HCT116 (cell line): ENCODE measurements around the gene RTN4RL2. TPM values are rescaled to one million over a fixed set of nuclear protein-coding genes. Genes with fewer than 3 reads are reported as not detected.

Source experiments
- ATAC-seq: fragments of 200-7000 bp; cut with Tn5 transposase; 2 replicates; pipeline ENCODE4 v1.9.1; 2020; ENCODE audit warnings: mild to moderate bottlenecking, moderate library complexity
- BruUV-seq: library from RNA; stranded (reverse); fragments of 400-500 nt; replicated peaks from 2 replicates; lab custom pipeline; 2021; lab: Mats Ljungman, UMichigan
- CTCF ChIA-PET: fragments of 300-600 bp; sonication (Branson Sonifier 250); formaldehyde crosslinking; loops from one replicate; lab custom pipeline; 2021; ENCODE audit warnings: antibody characterized with exemption; lab: Charles Lee
- POLR2A ChIA-PET: fragments of 300-600, 350-600 bp; sonication (Branson Sonifier 250); formaldehyde crosslinking; loops from one replicate; lab custom pipeline; 2021; ENCODE audit warnings: antibody characterized with exemption; lab: Charles Lee
- RAD21 ChIA-PET, 2 experiments: fragments of 300-600 bp; sonication (Branson Sonifier 250); formaldehyde crosslinking; loops; one replicate each; lab custom pipeline; 2023; ENCODE audit warnings: low total read pairs in 2 of 2; ENCODE audit not compliant: uncharacterized antibody in 2 of 2, unreplicated experiment in 2 of 2, low non-redundant PET in 1 of 2; lab: Charles Lee
- DNase-seq: peaks from one replicate; pipeline ENCODE4 v3.0.0-alpha.2; 2010; ENCODE audit warnings: low read depth, low spot score
- H2AFZ ChIP-seq: fragments of 200-600 bp; shearing (Covaris generic), sonication (generic); 2 replicates; pipeline ENCODE4 v1.6.1; 2017; ENCODE audit warnings: low read depth, mixed run types, mixed read lengths, antibody characterized with exemption, low read length; ENCODE audit not compliant: poor library complexity, severe bottlenecking
- H3K27ac ChIP-seq: 2 replicates; pipeline ENCODE4 v1.5.1; 2012; ENCODE audit warnings: low read depth, low read length
- H3K27me3 ChIP-seq: fragments of 200-600 bp; sonication (generic); 2 replicates; pipeline ENCODE4 v1.6.1; 2016; ENCODE audit warnings: mixed run types, low read length, mixed read lengths; ENCODE audit not compliant: insufficient read depth
- H3K36me3 ChIP-seq, 2 experiments: fragments of 200-500 bp in 1 of 2; fragments of 200-600 bp in 1 of 2; sonication (Bioruptor generic) in 1 of 2; sonication (generic) in 1 of 2; 2 replicates each; pipeline versions ENCODE4 v1.5.1 to v1.6.1; 2014 to 2016; ENCODE audit warnings: low read length in 2 of 2, inconsistent platforms in 1 of 2, mixed read lengths in 1 of 2, mixed run types in 1 of 2; ENCODE audit not compliant: insufficient read depth in 2 of 2, control insufficient read depth in 1 of 2
- H3K4me1 ChIP-seq, 2 experiments: fragments of 200-600 bp in 1 of 2; sonication (generic) in 1 of 2; 2 replicates each; pipeline versions ENCODE4 v1.5.1 to v1.6.1; 2012 to 2017; ENCODE audit warnings: low read length in 2 of 2, inconsistent platforms in 1 of 2, mild to moderate bottlenecking in 1 of 2, mixed read lengths in 1 of 2, mixed run types in 1 of 2, moderate library complexity in 1 of 2; ENCODE audit not compliant: insufficient read depth in 2 of 2, control insufficient read depth in 1 of 2
- H3K4me2 ChIP-seq: fragments of 200-600 bp; sonication (generic); 2 replicates; pipeline ENCODE4 v1.6.1; 2017; ENCODE audit warnings: mixed run types, low read length, mixed read lengths
- H3K4me3 ChIP-seq, 2 experiments: fragments of 200-600 bp in 1 of 2; sonication (generic) in 1 of 2; replicated peaks in 1 of 2; 2 replicates each; pipeline ENCODE4 v1.5.1; 2011 to 2016; ENCODE audit warnings: low read length in 2 of 2, control low read depth in 1 of 2, low read depth in 1 of 2, mild to moderate bottlenecking in 1 of 2, mixed read lengths in 1 of 2, mixed run types in 1 of 2
- H3K79me2 ChIP-seq: fragments of 200-600 bp; sonication (generic); 2 replicates; pipeline ENCODE4 v1.6.1; 2017; ENCODE audit warnings: mild to moderate bottlenecking, mixed run types, low read length, moderate library complexity, mixed read lengths; ENCODE audit not compliant: insufficient read depth
- H3K9ac ChIP-seq: fragments of 200-600 bp; sonication (generic); 2 replicates; pipeline ENCODE4 v1.6.1; 2016; ENCODE audit warnings: low read length, mixed read lengths
- H3K9me2 ChIP-seq: fragments of 200-600 bp; sonication (generic), shearing (Covaris generic); 2 replicates; pipeline ENCODE4 v1.6.1; 2017; ENCODE audit warnings: mixed run types, mild to moderate bottlenecking, moderate library complexity; ENCODE audit not compliant: insufficient read depth
- H3K9me3 ChIP-seq, 2 experiments: fragments of 200-500 bp in 1 of 2; fragments of 200-600 bp in 1 of 2; sonication (Bioruptor generic) in 1 of 2; sonication (generic) in 1 of 2; 2 replicates each; pipeline ENCODE4 v1.6.1; 2014 to 2017; ENCODE audit warnings: low read length in 2 of 2, mixed read lengths in 2 of 2, inconsistent platforms in 1 of 2, low read depth in 1 of 2, mild to moderate bottlenecking in 1 of 2, mixed run types in 1 of 2, moderate library complexity in 1 of 2; ENCODE audit not compliant: control insufficient read depth in 1 of 2, insufficient read depth in 1 of 2
- H4K20me1 ChIP-seq: fragments of 200-600 bp; sonication (generic), shearing (Covaris generic); 2 replicates; pipeline ENCODE4 v1.6.1; 2017; ENCODE audit warnings: mixed run types, mild to moderate bottlenecking, moderate library complexity; ENCODE audit not compliant: insufficient read depth
- ATF3 ChIP-seq: IDR thresholded peaks from 2 replicates; pipeline ENCODE4 v1.6.1; 2012
- CBX3 ChIP-seq: IDR thresholded peaks from 2 replicates; pipeline ENCODE4 v1.6.1; 2012; ENCODE audit warnings: low read depth
- ELF1 ChIP-seq: IDR thresholded peaks from 2 replicates; pipeline ENCODE4 v1.6.1; 2012; ENCODE audit warnings: low read depth, borderline replicate concordance
- EZH2 ChIP-seq: fragments of 200-600 bp; sonication (generic); IDR thresholded peaks from 2 replicates; pipeline ENCODE4 v1.6.1; 2017; ENCODE audit warnings: antibody characterized with exemption, mixed run types
- FOSL1 ChIP-seq: IDR thresholded peaks from 2 replicates; pipeline ENCODE4 v1.6.1; 2012; ENCODE audit warnings: low read depth
- JUND ChIP-seq: IDR thresholded peaks from 2 replicates; pipeline ENCODE4 v1.6.1; 2012
- MAX ChIP-seq: IDR thresholded peaks from 2 replicates; pipeline ENCODE4 v1.6.1; 2012
- POLR2AphosphoS5 ChIP-seq: IDR thresholded peaks from 2 replicates; pipeline ENCODE4 v1.6.1; 2011; ENCODE audit warnings: mild to moderate bottlenecking, low read depth, low read length, moderate library complexity
- RAD21 ChIP-seq: IDR thresholded peaks from 2 replicates; pipeline ENCODE4 v1.6.1; 2012; ENCODE audit warnings: low read depth, mild to moderate bottlenecking
- REST ChIP-seq: IDR thresholded peaks from 2 replicates; pipeline ENCODE4 v1.6.1; 2012; ENCODE audit warnings: low read depth
- SIN3A ChIP-seq: IDR thresholded peaks from 2 replicates; pipeline ENCODE4 v1.6.1; 2012; ENCODE audit warnings: low read depth
- SP1 ChIP-seq: IDR thresholded peaks from 2 replicates; pipeline ENCODE4 v1.6.1; 2012; ENCODE audit warnings: low read depth
- SRF ChIP-seq: IDR thresholded peaks from 2 replicates; pipeline ENCODE4 v1.6.1; 2012; ENCODE audit warnings: low read depth
- TCF7L2 ChIP-seq: IDR thresholded peaks from 2 replicates; pipeline ENCODE4 v1.7.0; 2011; ENCODE audit warnings: borderline replicate concordance, inconsistent platforms; ENCODE audit not compliant: insufficient read depth, insufficient read length; ENCODE audit errors: extremely low read depth
- YY1 ChIP-seq: IDR thresholded peaks from 2 replicates; pipeline ENCODE4 v1.6.1; 2011; ENCODE audit warnings: low read length, low read depth, moderate library complexity, mild to moderate bottlenecking; ENCODE audit not compliant: insufficient replicate concordance; ENCODE audit errors: extremely low read depth
- ZBTB33 ChIP-seq: IDR thresholded peaks from 2 replicates; pipeline ENCODE4 v1.6.1; 2011; ENCODE audit warnings: mild to moderate bottlenecking, low read length, moderate library complexity; ENCODE audit not compliant: insufficient replicate concordance; ENCODE audit errors: extremely low read depth
- ZNF274 ChIP-seq: fragments of 200-500 bp; sonication (Bioruptor generic); IDR thresholded peaks from 2 replicates; pipeline ENCODE4 v1.6.1; 2014; ENCODE audit warnings: mild to moderate bottlenecking, low read depth, low read length, inconsistent platforms
- intact Hi-C: fragments of 100-400 bp; cut with micrococcal nuclease; formaldehyde crosslinking; loops from 2 replicates; pipeline ENCODE4 v1.10.0; 2022
- total RNA-seq: library from RNA; stranded (reverse); gene quantifications from one replicate; pipeline ENCODE4 v1.2.1, GENCODE V29; 2021; ENCODE audit not compliant: unreplicated experiment

The RTN4RL2 gene
- total RNA-seq, 1 experiment from 2014 or later, result 24.0 TPM

GRCh38 chr11:57424792-57425564 lies 35.4 kb upstream of the RTN4RL2 start:
- DNase-seq (no peak), ATAC-seq (no peak)
- BruUV-seq, result no TSS peak
- intact Hi-C loops, result no loop called here
- Histone ChIP-seq H3K9me2 (no peaks in the 10 kb centered on the region), H3K79me2 (peaks cover 8% of the 10 kb centered on the region; the same call in 1 of the 2 replicates), H3K9me3 (no peaks in the 10 kb centered on the region), H3K4me2 (no peak overlapping the region), H3K27me3 (peaks cover 13% of the 10 kb centered on the region), H4K20me1 (no peaks in the 10 kb centered on the region), H3K36me3 (no peaks in the 10 kb centered on the region; a peak in 1 of 4 replicates), H3K9ac (no peak overlapping the region), H3K27ac (no peak overlapping the region; the same call in 1 of the 2 replicates), H2AFZ (no peak overlapping the region), H3K4me1 (peaks cover 9 to 21% of the 10 kb centered on the region in 2 experiments), H3K4me3 (no peak overlapping the region)
- POLR2A ChIA-PET, result no interaction called here
- RAD21 ChIA-PET, result no interaction called here
- TF ChIP-seq MAX (no peak), SRF (no peak), SIN3A (no peak), FOSL1 (no peak), SP1 (no peak), JUND (no peak), ATF3 (no peak), ZNF274 (no peak), TCF7L2 (no peak), CBX3 (no peak), ZBTB33 (no peak), EZH2 (no peak), YY1 (no peak), RAD21 (no peak), POLR2AphosphoS5 (no peak), REST (no peak), ELF1 (no peak)
- CTCF ChIA-PET, result no interaction called here
